NCI-H2171 (cell line): ENCODE measurements around the gene TOMM40.
"Not testable (repeated sequence)": the region's sequence is repeated elsewhere in the genome, so short reads cannot be mapped to it uniquely, and the experiment has no call there.

Experiments
- DNase-seq: peaks from one replicate; lab custom pipeline; 2025; lab: John Stamatoyannopoulos, UW

The TOMM40 gene

GRCh38 chr19:44891016-44891882, at the start of gene TOMM40:
Gene TOMM40, plus strand, starts transcription at chr19:44891254. Its CDS starts 162 bp downstream, at chr19:44891416.
- peak; percentile 100 for DNase-seq

DNA sequence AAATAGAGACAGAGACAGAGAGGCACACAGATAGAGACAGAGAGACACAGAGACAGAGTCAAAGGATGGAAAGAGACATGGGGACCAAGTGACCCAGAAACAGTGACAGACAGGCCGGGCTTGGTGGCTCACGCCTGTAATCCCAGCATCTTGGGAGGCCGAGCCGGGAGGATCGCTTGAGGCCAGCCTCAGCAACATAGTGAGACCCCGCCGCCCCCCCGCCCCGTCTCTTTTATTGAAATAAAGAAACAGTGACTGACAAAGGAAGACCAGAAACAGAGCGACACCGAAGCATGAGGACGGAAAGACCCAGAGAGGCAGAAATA, 45.8 kb upstream of the TOMM40 start:
- no peak for DNase-seq

GRCh38 chr19:44845612-44846454, 45.2 kb upstream of the TOMM40 start, which contains the start of gene NECTIN2:
Gene NECTIN2, plus strand, starts transcription at chr19:44846297. Its CDS starts 229 bp downstream, at chr19:44846526.
- peak; percentile 95 for DNase-seq

GRCh38 chr19:44846455-44847143, 44.5 kb upstream of the TOMM40 start:
- no peak for DNase-seq

DNA sequence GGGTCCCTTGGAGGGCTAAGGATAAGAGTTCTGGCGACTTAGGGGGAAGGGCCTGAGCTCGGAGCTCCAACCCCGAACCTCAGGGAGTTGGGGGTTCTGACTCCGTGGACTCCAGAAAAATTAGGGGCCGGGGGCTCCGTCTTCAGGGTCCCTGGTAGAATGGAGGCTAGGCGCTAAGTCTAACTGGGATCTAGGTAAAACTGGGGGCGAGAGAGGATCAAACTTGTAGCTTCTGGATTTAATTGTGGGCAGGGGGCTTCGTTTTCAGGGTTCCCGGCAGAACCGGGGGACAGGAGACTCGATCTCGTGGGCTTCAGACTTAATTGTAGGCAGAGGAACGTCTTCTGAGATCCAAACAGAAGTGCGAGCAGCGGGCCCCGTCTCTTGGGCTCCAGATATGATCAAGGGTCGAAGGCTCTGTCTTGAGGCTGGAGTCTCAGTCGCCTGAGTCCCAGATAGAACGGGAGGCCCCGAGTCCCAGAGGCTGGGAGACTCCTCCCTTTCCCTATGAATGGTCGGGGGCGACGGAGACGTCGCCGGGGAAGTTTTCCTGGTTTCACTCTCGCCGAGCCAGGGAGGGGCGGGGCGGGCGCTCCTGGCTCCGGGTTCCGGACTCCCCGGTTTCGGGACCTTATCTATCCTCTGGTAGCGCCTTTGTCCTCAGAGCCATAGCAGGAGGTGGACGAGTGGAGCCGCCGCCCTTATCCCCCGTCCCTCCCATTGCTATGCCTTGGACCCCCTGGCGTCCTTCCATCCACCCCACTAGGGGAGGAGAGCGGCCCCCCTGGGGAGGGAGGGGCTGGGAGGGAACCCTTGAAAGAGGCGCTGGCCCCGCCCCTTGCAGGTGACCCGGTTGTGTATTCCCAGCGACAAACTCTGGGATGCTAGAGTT, 43.7 kb upstream of the TOMM40 start:
- no peak for DNase-seq

GRCh38 chr19:44848036-44848811, 42.8 kb upstream of the TOMM40 start:
- no peak for DNase-seq

GRCh38 chr19:44848812-44849447, 42.1 kb upstream of the TOMM40 start:
- no peak for DNase-seq

DNA sequence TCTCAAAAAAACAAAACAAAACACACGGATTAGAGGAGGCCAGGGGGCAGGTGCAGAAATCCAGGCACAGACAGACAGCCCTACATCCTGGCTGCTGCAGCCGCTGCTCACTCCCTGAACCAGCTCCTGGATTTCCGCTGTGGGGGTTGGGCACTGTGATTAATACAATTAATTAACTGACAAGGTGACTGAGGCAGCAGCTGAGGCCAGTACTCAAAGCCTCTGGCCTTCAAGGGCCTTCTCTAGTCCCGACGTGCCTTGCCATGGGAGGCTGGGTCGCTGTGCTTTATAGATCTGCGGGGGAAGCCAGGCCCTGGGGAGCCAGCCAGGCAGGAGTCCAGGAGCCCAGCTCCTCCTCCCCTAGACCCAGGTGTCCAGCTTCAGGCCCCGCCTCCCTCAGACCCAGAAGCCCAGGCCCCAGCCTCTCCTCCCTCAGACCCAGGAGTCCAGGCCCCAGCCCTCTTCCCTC, 40.4 kb upstream of the TOMM40 start:
- DNase-seq = no peak

DNA sequence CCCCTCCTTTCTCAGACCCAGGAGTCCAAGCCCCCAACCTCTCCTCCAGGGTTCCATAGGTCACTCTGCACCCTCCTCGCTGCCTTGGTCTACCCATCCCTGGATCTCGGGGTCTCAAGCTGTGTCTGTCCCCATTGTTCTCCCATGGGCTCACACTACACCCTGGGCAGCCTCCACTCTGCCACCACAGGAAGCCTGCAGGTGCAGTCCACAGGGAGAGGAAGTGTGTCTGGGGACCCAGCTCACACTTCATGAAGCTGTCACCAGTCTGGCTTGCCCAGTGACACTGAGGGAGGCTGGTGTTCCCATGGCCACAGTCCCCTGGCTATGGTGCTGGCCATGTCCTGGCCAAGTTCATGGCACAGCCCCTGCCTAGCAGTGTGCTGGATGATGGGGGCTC, 39.6 kb upstream of the TOMM40 start:
- DNase-seq = no peak

GRCh38 chr19:44855606-44856005, 35.4 kb upstream of the TOMM40 start:
- no peak for DNase-seq

DNA sequence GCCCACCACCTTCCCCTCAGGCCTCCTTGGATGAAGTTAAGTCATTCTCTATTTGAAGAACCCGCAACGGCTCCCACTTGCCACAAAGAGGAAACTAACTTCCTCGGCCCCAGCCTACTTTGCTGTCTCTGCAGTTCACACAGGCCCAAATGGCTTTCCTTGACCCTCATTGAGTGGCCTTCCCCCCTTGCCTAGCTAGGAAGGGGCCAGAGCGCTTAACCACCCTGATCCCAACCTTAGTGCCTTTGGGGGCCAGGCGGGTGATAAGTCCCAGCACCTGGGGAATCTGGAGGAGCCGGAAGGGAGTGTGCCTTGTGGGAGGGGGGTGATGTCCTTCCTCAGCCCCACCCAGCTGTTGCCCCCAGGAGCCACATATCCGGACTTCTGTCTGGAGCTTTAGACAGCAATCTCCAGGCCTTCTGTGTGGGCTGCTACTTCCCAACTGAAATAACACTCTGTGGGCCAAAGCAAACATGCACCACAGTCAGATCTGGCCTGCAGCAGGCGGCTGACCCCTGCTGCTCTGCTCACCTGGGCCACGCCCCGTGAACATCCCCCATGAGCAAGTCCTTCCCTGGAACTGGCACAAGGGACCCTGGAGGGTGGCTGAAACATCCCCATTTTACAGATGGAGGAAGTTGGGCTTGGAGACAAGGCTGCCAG, 34.5 kb upstream of the TOMM40 start:
- no peak for DNase-seq

DNA sequence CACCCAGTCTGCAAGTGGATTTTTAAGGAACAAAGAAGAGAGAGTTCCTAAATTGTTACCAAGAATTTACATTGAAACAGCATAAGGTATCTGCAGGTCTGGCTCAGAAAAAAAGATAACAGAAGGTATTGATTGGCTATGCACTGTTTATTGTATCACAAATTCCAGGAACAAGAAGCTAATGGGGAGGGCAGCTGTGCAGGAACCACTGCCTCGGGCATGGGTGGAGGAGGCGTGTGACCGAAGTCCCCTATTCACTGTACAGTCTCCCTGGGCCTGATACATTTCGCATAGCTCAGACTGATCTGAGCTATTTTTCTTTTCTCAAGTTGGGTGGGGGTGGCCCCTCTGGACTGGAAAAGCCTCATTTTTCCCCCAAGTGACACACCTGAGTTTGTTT, 33.2 kb upstream of the TOMM40 start:
- no peak for DNase-seq

DNA sequence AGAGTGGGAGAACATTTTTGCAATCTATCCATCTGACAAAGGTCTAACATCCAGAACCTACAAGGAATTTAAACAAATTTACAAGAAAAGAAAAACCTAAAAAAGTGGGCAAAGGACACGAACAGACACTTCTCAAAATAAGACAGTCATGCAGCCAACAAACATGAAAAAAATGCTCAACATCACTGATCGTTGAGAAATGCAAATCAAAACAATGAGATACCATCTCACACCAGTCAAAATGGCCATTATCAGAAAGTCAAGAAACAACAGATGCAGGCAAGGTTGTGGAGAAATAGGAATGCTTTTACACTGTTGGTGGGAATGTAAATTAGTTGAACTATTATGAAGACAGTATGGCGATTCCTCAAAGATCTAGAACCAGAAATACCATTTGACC, 29.5 kb upstream of the TOMM40 start:
- DNase-seq = not testable (repeated sequence)

GRCh38 chr19:44863990-44864389, 27.1 kb upstream of the TOMM40 start:
- no peak for DNase-seq

DNA sequence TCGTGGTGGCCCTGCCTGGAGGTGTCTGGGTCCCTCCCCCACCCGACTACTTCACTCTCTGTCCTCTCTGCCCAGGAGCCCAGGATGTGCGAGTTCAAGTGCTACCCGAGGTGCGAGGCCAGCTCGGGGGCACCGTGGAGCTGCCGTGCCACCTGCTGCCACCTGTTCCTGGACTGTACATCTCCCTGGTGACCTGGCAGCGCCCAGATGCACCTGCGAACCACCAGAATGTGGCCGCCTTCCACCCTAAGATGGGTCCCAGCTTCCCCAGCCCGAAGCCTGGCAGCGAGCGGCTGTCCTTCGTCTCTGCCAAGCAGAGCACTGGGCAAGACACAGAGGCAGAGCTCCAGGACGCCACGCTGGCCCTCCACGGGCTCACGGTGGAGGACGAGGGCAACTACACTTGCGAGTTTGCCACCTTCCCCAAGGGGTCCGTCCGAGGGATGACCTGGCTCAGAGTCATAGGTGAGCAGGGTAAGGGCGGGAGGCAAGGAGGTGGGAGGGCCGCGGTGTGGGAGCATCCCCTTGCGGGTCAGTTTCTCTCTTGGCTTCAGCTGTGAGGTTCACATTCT, 25.8 kb upstream of the TOMM40 start:
- DNase-seq = no peak

- no peak for DNase-seq
Observed at GRCh38 chr19:44866664-44867063, 24.4 kb upstream of the TOMM40 start.

GRCh38 chr19:44867578-44867977, 23.5 kb upstream of the TOMM40 start:
- DNase-seq = no peak

DNA sequence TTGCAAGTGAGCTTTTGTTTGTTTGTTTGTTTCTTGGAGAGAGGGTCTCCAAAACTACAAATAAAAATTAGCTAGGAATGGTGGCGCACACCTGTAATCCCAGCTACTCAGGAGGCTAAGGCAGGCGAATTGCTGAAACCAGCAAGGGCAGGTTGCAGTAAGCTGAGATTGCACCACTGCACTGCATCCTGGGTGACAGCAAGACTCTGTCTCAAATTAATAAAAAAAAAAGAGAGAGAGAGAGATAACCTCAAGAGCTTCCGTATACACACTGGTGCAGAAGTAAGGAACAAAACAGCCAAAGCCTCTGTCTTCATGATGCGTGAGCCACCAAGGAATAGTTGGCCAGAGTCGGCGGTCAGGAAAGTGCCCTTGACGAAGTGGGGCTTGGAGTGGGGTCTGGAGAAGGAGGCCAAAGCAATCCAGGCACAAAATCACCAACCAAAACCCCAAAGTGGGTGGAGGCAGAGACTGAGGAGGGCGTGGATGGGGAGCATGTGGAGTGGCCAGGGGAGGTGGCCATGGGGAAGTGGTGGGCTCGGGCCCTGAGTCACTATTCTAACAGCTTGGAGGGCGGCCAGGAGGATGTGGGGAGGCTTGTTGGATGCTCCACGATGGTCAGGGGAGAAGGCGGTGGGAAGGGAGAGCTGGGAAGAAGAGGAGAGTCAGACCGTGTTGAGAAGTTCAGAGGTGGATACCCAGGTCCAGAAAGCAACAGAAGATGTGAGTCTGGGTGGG, 21.2 kb upstream of the TOMM40 start:
- no peak for DNase-seq
